Measurements from ENCODE around the gene EFCAB12.

EFCAB12 gene

GRCh38 chr3:129461022-129461421 lies 32.6 kb upstream of the EFCAB12 start:
- Histone ChIP-seq H3K27me3 (ENCODE audit: insufficient read depth, low read length, poor library complexity) (no peaks in the 10 kb centered on the region), H3K9me3 (ENCODE audit: insufficient read depth, low read length, severe bottlenecking) (no peaks in the 10 kb centered on the region), H2AFZ (ENCODE audit: low read depth, low read length) (no peak overlapping the region), H4K20me1 (ENCODE audit: insufficient read depth, low read length) (no peaks in the 10 kb centered on the region), H3K4me2 (ENCODE audit: insufficient read depth, low read length) (no peak overlapping the region), H3K4me3 (ENCODE audit: low read depth in 1 of 2, low read length in 2 of 2) (no peak overlapping the region), H3K4me1 (ENCODE audit: insufficient read depth, low read length) (no peaks in the 10 kb centered on the region), H3K9ac (ENCODE audit: low read depth, low read length) (no peak overlapping the region), H3K79me2 (ENCODE audit: insufficient read depth, low read length) (no peaks in the 10 kb centered on the region), H3K36me3 (ENCODE audit: insufficient read depth, low read length) (peaks cover 32% of the 10 kb centered on the region; the same call in 1 of the 2 replicates), H3K27ac (ENCODE audit: low read length) (no peak overlapping the region)
- DNase-seq (no peak), ATAC-seq (ENCODE audit: insufficient read depth, low read depth) (no peak)
- TF ChIP-seq EZH2 (IDR thresholded peaks at IDR 0.05; ENCODE audit: borderline replicate concordance, low read depth, low read length, severe bottlenecking) (no peak), CTCF (IDR thresholded peaks at IDR 0.05; ENCODE audit: borderline replicate concordance, extremely low read depth, low read length, poor library complexity, severe bottlenecking) (no peak)

GRCh38 chr3:129460572-129460971 lies 32.1 kb upstream of the EFCAB12 start:
- H3K27ac ChIP-seq (ENCODE audit: low read length), result no peak overlapping the region
- no peak overlapping the region for H2AFZ ChIP-seq (ENCODE audit: low read depth, low read length)
- no peak for ATAC-seq (ENCODE audit: insufficient read depth, low read depth)
- no peaks in the 10 kb centered on the region for H4K20me1 ChIP-seq (ENCODE audit: insufficient read depth, low read length)
- H3K4me3 ChIP-seq (ENCODE audit: low read depth in 1 of 2, low read length in 2 of 2), result no peak overlapping the region
- no peaks in the 10 kb centered on the region for H3K4me1 ChIP-seq (ENCODE audit: insufficient read depth, low read length)
- H3K36me3 ChIP-seq (ENCODE audit: insufficient read depth, low read length), result peaks cover 36% of the 10 kb centered on the region; the same call in 1 of the 2 replicates
- no peak for DNase-seq
- no peak for TF ChIP-seq CTCF (IDR thresholded peaks at IDR 0.05; ENCODE audit: borderline replicate concordance, extremely low read depth, low read length, poor library complexity, severe bottlenecking)
- TF ChIP-seq EZH2 (IDR thresholded peaks at IDR 0.05; ENCODE audit: borderline replicate concordance, low read depth, low read length, severe bottlenecking), result no peak
- no peak overlapping the region for H3K9ac ChIP-seq (ENCODE audit: low read depth, low read length)
- no peaks in the 10 kb centered on the region for H3K27me3 ChIP-seq (ENCODE audit: insufficient read depth, low read length, poor library complexity)
- H3K4me2 ChIP-seq (ENCODE audit: insufficient read depth, low read length), result no peak overlapping the region
- H3K79me2 ChIP-seq (ENCODE audit: insufficient read depth, low read length), result no peaks in the 10 kb centered on the region
- no peaks in the 10 kb centered on the region for H3K9me3 ChIP-seq (ENCODE audit: insufficient read depth, low read length, severe bottlenecking)

DNA sequence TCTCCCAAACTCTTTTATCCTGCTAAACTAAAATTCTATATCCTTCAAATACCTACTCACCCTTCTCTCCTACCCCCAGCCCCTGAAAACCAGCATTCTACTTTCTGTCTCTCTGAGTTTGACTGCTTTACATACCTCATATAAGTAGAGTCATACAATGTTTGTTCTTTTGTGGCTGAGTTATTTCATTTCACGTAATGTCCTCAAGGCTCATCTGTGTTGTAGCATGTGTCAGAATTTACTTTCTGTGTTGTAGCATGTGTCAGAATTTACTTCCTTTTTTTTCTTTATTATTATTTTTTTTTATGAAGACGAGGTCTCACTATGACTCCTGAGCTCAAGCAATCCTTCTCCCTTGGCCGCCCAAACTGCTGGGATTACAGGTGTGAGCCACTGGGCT lies 31.7 kb upstream of the EFCAB12 start:
- Histone ChIP-seq H3K9me3 (ENCODE audit: insufficient read depth, low read length, severe bottlenecking) (no peaks in the 10 kb centered on the region), H3K9ac (ENCODE audit: low read depth, low read length) (no peak overlapping the region), H3K4me3 (ENCODE audit: low read depth in 1 of 2, low read length in 2 of 2) (no peak overlapping the region), H4K20me1 (ENCODE audit: insufficient read depth, low read length) (no peaks in the 10 kb centered on the region), H3K4me1 (ENCODE audit: insufficient read depth, low read length) (no peaks in the 10 kb centered on the region), H3K27me3 (ENCODE audit: insufficient read depth, low read length, poor library complexity) (no peaks in the 10 kb centered on the region), H3K36me3 (ENCODE audit: insufficient read depth, low read length) (peaks cover 36% of the 10 kb centered on the region; the same call in 1 of the 2 replicates), H3K79me2 (ENCODE audit: insufficient read depth, low read length) (no peaks in the 10 kb centered on the region), H3K27ac (ENCODE audit: low read length) (no peak overlapping the region), H2AFZ (ENCODE audit: low read depth, low read length) (no peak overlapping the region), H3K4me2 (ENCODE audit: insufficient read depth, low read length) (no peak overlapping the region)
- TF ChIP-seq CTCF (IDR thresholded peaks at IDR 0.05; ENCODE audit: borderline replicate concordance, extremely low read depth, low read length, poor library complexity, severe bottlenecking), result no peak
- no peak for TF ChIP-seq EZH2 (IDR thresholded peaks at IDR 0.05; ENCODE audit: borderline replicate concordance, low read depth, low read length, severe bottlenecking)
- no peak for ATAC-seq (ENCODE audit: insufficient read depth, low read depth)
- no peak for DNase-seq

DNA sequence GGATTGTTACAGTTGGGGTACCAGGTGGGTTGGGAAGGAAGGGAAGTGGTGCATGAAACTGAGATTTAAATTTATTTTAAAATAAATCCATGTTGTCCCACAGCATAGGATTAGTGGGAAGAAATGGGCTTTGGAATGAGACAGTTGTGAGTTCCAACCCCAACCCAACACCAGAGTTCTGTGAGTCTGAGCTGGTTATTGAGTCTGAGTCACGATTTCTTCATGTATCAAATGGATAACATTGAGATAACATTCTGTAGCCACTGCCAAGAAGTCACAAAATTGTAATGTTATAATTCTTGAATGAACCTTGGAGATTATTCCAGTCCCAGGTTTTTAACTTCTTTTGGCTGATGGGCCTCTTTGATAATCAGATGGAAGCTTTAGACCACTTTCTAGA lies 25.3 kb upstream of the EFCAB12 start:
- H3K27ac ChIP-seq (ENCODE audit: low read length), result no peak overlapping the region
- no peak overlapping the region for H2AFZ ChIP-seq (ENCODE audit: low read depth, low read length)
- TF ChIP-seq CTCF (IDR thresholded peaks at IDR 0.05; ENCODE audit: borderline replicate concordance, extremely low read depth, low read length, poor library complexity, severe bottlenecking) (no peak), EZH2 (IDR thresholded peaks at IDR 0.05; ENCODE audit: borderline replicate concordance, low read depth, low read length, severe bottlenecking) (no peak)
- H3K36me3 ChIP-seq (ENCODE audit: insufficient read depth, low read length), result peaks cover 46% of the 10 kb centered on the region
- ATAC-seq (ENCODE audit: insufficient read depth, low read depth) (no peak), DNase-seq (no peak)
- no peak overlapping the region for H3K4me3 ChIP-seq (ENCODE audit: low read depth in 1 of 2, low read length in 2 of 2)
- no peaks in the 10 kb centered on the region for H3K79me2 ChIP-seq (ENCODE audit: insufficient read depth, low read length)
- H3K4me1 ChIP-seq (ENCODE audit: insufficient read depth, low read length), result no peaks in the 10 kb centered on the region
- H3K27me3 ChIP-seq (ENCODE audit: insufficient read depth, low read length, poor library complexity), result no peaks in the 10 kb centered on the region
- H3K9me3 ChIP-seq (ENCODE audit: insufficient read depth, low read length, severe bottlenecking), result no peaks in the 10 kb centered on the region
- H3K4me2 ChIP-seq (ENCODE audit: insufficient read depth, low read length), result no peak overlapping the region
- H3K9ac ChIP-seq (ENCODE audit: low read depth, low read length), result no peak overlapping the region
- no peaks in the 10 kb centered on the region for H4K20me1 ChIP-seq (ENCODE audit: insufficient read depth, low read length)
